HEK293 (cell line): Measurements from ENCODE around the gene UBE2G1.

ENCODE experiments used
- BCL11A ChIP-seq: fragments of 450-650 bp; formaldehyde crosslinking; IDR thresholded peaks from 2 replicates; pipeline ENCODE4 v1.5.1; 2016; ENCODE audit warnings: low read depth, missing biosample characterization, missing genetic modification characterization
- KLF1 ChIP-seq: fragments of 450-650 bp; formaldehyde crosslinking; IDR thresholded peaks from 2 replicates; pipeline ENCODE4 v1.5.1; 2016; ENCODE audit warnings: missing biosample characterization, missing genetic modification characterization
- REST ChIP-seq: fragments of 450-650 bp; formaldehyde crosslinking; IDR thresholded peaks from 2 replicates; pipeline ENCODE4 v1.5.1; 2016; ENCODE audit warnings: missing biosample characterization, missing genetic modification characterization
- SETDB1 ChIP-seq: IDR thresholded peaks from one replicate; pipeline ENCODE4 v1.6.1; 2017; ENCODE audit warnings: mild to moderate bottlenecking, low read length, moderate library complexity, mixed read lengths; ENCODE audit not compliant: insufficient read length

GRCh38 chr17:4272213-4272971, 94.1 kb downstream of the UBE2G1 start:
- no peak for TF ChIP-seq REST (tag by site-specific recombination)
- TF ChIP-seq SETDB1 = no peak
- no peak for TF ChIP-seq KLF1 (tag by site-specific recombination)
- no peak for TF ChIP-seq BCL11A (tag by site-specific recombination)
